GM18907 (cell line): ENCODE measurements around the gene STXBP1.

Source experiments
- ATAC-seq: cut with Tn5 transposase; IDR thresholded peaks from one replicate; pipeline ENCODE4 v1.9.1; 2021; ENCODE audit warnings: mild to moderate bottlenecking, moderate library complexity; ENCODE audit not compliant: unreplicated experiment

STXBP1 gene

DNA sequence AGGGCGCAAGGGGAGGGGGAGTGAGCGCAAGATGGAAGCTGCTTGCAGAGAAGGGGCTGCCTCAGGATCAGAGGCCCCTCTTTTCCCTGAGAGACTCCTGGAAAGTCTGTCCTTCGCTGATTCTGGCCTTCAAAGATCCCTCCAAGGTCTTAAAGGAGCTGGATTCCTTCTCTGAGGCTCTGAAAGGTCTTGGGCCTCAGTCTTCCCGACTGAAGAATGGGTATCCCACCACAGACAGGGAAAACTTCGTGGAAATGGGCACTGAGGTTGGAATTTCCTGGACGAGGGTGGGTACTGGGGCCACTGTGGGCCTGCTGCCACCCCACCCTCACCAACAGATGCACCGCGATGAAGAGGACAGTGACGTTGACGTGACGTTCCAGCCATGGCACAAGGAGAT is 100.3 kb downstream of the STXBP1 start:
- no peak for ATAC-seq

DNA sequence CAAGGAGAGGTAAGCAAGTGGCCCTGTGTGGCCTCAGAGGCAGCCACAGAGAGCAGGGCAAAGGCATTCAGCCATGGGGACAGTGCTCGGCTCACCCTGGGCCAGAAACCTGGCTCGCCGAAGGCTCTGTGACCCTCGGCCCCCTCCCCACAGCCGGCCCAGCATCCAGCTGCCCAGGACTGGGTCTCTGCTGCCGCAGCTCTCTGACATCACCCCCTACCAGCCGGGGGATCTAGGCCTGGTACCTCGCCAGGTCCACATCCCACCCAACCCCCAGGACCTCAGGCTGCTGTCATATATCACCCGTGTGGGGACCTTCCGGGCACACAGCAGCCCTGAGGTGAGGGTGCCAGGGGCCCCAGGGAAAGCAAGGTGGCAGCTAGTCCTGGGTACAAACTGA is 100.8 kb downstream of the STXBP1 start:
- ATAC-seq: no peak

DNA sequence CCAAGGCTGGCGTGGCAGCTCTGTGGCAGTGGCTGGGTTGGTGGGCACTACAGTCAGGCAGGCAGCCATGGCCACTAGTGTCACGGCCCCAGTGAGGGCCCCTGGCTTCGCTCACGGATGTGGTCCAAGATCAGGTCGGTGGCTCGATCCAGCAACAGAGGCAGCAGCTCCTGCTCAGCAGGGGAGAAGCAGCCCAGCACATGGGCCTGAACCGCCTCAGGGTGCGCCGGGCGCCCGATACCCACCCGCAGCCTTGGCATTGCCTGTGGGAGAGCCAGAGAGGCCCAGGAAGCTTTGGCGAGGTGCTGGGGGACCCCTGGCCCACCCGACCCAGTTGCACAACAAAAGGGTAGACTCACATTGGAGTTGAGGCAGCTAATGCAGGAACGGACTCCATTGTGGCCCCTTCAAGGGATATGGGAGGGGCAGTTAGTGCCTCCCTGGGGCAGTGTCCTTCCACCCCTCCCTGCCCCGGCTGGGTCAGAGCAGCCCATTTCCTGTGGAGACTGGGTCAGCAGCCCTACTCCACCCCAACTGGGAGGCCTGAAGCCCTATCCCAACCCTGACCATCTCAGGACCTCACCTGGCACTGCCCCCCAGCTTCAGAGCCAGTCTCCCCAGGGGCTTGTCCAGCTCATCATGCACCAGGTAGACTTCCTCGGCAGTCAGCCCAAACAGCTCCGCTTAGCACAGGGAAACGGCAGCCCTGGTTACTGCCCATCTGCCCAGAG is 102.1 kb downstream of the STXBP1 start:
- no peak for ATAC-seq

DNA sequence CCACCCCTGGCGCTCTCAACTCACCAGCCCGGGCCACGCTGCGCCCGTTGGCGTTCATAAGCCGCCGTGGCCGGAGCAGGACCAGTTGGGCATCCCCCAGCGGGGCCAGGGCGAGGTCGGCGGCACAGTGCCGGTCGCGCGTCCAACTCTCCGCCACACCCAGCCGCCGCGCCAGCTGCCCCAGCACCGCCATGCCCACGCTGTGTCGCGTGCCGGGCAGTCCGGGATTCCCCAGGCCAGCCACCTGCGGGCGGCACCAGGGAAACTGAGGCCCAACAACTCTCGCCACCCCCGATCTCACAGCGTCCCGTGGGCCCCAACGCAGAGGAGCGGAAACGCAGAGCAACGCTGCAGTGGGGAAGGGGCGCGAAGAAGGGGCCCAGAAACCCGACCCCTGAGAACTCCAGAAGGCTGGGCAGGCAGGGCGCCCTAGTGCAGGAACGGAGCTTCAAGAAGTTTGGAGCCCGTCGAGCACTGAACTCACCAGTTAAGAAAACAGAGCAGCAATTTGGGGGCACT is 102.9 kb downstream of the STXBP1 start:
- peak; percentile 4 for ATAC-seq

DNA sequence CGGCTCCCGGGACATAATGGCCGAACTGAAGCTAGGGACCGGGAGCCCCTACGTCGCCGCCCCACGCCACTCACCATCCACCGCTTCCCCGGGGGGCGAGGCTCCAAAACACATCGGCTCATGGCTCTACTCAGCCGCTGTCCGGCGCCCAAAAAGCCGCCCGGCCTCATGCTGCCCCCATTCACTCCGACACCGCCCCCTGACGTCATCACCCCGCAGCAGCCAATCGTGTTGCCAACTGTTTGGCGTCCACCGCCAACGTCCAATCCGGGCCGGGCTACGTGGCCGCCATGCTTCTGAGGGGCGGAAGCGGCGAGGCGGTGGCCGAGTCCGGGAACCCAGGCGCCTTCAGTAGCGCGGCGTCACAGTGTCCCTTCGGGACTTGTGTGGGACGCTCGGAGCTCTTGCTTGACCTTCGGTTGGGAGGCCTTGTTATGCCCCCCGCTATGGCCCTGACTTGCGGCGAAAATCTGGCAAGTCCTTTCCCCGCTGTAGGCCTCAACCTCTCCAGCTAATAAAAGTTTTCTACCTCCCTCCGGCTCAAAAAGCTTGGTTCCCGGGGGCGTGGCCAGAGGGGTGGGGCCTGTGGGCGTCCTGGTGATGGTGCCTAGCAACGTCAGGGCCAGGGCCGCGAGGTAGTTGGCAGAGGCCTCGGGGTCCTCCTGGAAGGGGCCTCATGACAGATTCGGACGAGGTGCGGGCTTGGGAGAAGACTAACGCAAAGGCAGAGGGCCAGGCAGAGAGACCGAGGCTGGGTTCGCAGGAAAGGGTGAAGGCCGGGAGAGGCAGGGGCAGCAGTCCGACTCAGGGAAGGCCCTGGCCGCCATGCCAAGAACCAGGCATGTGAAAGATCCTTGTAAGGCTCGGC is 103.6 kb downstream of the STXBP1 start, which contains the start of the genes PTRH1 and TTC16:
PTRH1 (minus strand) TSS at position 194 of the 868 bp plus-strand sequence; CDS start at position 170, 24 bp downstream.
TTC16 (plus strand) TSS at position 610 of the 868 bp plus-strand sequence; CDS start at position 677, 67 bp downstream.
- peak; percentile 87 for ATAC-seq

DNA sequence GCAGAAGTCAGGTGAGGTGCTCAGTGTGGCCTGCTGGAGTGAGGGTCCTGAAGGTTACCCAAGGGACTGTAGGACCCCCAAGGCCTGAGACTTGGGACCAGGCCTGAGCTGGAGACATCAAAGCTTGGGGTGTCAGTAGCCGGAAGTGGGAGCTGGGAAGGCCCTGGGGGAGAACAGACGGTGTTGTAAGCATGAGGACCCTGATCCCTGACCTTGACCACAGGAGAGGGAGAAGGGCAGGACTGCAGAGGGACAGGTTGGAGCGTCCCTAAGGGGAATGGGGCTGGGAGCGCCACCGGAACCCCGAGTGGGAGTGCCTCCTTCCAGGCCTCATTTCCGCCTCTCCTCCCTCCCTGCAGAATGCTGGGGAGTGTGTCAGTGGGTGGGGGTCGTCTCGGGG is 104.3 kb downstream of the STXBP1 start:
- no peak for ATAC-seq

DNA sequence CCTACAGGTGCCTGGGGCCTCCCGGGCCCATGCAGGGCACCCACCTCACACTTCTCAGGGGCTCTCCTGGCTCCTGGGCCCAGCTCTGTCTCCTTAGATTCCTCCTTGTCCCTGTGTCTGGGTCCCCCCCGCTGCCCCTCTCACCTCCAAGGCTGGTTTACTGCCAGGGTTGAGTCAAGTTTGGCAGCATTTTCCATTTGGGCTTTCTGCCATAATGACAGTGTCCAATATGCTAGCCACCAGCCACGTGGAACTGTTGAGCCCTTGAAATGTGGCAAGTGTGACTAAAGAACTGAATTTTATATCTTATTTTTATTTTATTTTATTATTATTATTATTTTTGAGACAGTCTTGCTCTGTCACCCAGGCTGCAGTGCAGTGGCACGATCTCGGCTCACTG is 105.7 kb downstream of the STXBP1 start:
- ATAC-seq: no peak

DNA sequence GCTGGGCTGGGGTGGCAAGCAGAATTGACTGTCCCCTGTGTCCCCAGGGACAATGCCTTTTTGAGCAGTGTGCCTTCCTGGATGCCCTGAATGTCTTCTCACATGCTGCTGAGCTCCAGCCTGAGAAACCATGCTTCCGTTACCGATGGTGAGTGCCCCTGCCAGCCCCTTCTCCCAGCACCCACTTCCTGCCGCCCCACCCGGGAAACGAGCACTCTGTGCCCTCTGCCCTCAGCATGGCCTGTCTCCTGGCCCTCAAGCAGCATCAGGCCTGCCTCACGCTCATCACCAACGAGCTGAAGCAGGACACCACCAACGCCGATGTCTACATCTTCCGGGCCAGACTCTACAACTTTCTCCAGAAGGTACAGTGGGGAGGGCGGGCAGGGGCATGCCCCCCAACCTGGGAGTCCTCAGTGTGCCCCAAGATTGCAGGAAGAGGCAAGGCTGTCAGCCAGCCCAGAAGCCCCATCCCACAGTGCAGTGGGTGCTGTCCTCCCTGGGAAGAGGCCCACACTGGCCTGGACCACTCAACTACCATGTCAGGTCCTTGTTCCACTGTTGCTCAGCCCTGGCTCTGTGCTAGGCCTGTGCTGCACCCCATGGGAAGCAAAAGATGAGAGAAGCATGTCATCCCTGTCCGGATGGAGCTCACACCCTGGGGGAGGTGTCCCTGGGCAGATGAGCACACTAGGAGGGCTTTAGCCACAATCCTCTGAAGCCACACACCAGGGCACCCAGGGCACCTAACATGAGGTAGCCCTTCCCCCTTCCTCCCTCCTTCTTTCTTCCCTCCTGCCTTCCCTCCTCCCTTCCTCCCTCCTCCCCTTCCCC is 108.2 kb downstream of the STXBP1 start:
- no peak for ATAC-seq

DNA sequence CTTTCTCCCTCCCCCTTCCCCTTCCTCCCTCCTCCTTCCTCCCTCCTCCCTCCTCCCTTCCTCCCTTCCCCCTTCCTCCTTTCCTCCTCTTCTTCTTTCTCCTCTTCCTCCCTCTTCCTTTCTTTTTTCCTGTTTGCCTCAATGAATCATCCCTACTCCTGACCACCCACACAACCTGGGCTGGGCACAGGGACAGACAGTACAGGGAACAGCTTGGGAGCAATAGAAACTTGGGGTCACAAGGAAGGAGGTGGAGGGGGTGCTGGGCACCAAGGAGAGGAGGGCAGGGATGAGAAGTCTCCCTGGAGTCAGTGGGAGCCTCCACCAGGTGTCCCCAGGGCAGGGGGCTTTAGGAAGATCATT is 108.8 kb downstream of the STXBP1 start:
- ATAC-seq: no peak

DNA sequence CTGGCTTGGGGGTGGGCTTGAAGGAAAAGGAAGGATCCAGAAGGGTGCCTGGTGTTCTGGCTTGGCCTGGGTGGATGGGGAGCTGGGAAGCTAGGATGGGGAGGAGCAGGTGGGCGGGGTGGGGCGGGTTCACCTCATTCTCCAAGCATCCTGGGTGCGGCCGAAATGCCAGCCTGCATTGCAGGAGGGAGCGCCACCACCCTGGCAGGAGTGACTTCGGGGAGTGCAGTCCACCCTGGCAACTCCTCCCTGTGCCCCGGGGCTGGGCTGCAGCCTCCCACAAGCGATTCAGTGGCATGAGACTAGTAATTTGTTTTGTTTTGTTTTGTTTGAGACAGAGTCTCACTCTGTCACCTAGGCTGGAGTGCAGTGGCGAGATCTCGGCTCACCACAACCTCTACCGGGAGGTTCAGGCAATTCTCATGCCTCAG is 109.3 kb downstream of the STXBP1 start:
- ATAC-seq: no peak

DNA sequence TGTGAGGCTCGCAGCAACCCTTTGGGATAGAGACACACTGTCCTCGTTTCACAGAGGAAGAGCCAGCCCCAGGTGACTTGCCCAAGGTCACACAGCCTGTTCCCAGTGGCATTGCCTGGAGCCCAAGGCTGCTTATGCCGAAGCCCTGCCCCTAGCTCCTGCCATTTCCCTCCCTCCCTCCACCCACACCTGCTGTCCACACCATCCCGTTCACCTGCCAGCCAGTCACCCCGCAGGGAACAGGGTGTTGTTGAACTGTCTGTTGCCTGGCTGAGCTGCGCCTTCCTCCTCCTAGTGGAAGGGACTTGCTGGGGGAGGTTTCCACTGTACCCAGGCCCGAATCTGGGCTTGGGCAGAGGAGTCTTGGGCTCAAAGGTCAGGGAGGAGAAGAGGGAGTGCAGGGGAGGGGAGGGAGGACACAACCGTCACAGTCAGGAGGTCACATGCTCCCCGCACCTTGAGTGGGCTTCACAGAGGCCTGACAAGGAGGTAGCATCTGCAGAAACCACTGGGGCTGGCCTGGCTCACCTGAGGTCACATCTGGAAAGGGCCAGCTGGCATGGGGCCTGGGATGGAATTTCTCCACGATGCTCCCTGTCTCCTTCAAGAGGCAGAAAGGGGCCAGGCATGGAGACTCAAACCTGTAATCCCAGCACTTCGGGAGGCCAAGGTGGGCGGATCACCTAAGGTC is 110.1 kb downstream of the STXBP1 start:
- ATAC-seq: no peak

DNA sequence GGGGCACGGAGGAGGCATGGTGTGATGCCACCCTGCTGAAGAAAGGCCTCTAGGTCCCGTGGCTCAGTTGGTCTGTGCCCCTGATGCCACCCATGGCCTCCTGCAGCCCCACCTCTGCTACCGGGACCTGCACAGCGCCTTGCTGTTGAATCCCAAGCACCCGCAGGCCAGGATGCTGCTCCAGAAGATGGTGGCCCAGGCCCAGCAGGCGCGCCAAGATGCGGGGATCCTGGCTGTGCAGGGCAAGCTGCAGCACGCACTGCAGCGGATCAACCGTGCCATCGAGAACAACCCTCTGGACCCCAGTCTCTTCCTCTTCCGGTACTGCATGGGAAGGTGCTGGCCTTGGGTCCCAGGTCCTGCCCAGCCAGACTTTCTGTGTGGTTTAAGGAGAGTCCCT is 110.9 kb downstream of the STXBP1 start:
- no peak for ATAC-seq

DNA sequence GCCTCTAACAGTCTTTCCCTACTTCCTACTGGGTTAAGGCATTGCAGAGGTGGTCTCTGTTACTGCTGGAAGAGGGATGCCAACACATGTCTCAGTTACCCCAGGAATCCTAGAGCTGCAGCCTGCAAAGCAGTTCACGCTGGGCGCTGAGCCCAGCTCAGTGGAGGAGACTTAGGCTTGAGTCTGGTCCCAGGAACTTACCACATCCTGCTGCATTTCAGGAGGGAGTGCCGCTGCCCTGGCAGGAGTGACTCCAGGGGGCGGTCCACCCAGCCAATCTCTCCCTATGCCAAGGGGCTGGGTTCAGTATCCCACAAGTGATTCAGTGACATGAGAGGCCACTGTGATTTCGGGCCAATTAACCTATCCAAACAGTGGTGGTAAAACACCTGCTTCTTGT is 111.4 kb downstream of the STXBP1 start:
- ATAC-seq: no peak

DNA sequence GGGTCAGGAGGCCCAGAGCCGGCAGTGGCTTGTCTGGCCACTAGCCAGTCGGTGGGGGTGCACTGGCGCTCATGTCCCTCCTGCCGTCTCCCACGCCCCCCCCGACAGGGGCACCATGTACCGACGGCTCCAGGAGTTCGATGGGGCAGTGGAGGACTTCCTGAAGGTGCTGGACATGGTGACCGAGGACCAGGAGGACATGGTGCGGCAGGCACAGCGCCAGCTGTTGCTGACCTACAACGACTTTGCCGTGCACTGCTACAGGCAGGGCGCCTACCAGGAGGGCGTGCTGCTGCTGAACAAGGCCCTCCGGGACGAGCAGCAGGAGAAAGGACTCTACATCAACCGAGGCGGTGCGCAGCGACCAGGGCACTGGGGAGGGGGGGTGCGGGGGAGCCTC is 111.9 kb downstream of the STXBP1 start:
- ATAC-seq: no peak

DNA sequence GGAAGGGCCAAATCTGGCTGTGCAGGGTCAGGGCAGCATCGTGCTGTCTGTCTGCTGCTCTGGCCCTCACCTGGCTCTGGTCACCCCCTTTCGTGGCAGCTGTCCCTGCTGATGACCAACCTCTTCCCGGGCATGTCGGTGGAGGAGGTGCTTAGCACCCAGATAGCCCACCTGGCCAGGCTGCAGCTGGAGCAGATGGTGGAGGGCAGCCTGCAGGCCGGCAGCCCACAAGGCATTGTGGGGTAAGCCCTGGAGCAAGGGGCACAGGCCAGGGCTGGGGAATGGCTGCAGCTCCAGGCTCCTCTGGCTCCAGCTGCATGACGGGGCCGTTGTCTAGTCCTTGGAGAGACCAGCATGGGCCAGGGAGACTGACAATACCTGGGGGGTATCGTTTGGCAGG is 114.8 kb downstream of the STXBP1 start:
- no peak for ATAC-seq

DNA sequence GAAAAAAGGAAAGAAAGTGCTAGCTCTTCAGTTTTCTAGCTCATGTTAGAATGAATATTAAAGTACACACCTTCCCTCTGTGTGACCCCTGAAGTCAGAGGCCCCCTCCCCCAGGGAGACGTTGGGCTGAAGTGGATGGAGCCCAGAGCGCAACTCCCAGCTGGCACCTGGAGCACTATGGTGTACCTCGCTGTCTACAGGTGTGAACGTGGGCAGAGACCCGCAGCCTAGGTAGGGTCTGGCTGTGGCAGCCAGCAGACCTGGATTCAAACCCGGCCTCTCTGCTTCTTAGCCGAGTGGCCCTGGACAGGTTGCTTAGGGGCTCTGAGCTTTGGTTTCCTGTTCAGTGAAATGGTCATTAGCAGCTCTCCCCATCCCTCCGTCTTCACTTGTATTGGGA is 116.7 kb downstream of the STXBP1 start:
- ATAC-seq: no peak

DNA sequence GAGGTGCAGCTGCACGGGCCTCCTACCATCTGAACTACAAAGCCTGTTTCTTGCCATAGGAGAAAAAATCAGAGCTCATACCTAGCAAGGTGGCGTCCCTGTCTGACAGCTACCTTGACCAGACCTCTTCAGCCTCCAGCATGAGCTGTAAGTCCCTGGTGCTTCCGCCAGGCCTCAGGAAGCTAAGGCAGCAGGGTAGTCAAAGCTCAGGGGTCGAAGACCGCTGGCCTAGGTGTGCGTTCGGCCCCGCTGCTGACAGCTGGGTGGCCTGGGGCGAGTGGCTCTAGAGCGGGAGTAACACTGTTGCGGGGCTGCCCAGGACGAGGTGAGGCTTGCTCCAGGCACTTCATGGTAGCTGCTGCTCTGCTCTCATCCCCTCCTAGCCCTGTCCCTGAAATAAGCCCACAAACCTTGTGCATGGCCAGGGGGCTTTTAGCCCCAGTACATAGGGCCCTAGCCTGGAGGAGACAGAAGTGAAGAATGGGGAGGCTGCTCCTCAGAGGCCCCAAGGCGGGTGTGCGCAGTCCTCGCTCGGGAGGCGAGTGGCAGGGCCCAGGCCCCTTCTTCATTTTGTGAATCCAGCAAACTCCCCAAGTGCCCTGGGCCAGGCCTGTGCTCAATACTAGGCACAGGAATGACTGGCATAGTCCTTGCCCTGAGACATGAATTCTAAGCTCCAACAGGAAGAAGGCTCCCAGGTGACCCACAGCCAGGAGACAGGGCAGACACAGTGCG is 117.6 kb downstream of the STXBP1 start:
- no peak for ATAC-seq

DNA sequence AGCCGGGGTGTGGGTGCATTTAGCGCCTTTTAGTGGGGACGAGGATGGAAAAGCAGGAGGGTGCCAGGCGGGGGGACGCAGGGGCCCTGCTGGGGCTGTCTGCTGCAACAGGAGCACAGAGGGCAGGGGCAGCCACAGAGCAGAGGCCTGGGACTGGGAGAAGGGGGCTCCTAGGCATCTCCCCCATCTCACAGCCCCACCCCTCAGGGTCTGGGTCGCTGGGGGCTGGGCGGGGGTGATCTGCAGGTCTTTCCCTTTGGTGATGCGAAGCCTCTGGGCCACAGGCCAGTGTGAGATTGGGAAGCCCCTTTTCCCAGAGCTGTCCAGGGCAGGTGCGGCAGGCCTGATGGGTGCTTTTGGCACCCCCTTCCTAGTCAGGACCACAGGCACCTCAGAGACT is 118.2 kb downstream of the STXBP1 start:
- no peak for ATAC-seq

DNA sequence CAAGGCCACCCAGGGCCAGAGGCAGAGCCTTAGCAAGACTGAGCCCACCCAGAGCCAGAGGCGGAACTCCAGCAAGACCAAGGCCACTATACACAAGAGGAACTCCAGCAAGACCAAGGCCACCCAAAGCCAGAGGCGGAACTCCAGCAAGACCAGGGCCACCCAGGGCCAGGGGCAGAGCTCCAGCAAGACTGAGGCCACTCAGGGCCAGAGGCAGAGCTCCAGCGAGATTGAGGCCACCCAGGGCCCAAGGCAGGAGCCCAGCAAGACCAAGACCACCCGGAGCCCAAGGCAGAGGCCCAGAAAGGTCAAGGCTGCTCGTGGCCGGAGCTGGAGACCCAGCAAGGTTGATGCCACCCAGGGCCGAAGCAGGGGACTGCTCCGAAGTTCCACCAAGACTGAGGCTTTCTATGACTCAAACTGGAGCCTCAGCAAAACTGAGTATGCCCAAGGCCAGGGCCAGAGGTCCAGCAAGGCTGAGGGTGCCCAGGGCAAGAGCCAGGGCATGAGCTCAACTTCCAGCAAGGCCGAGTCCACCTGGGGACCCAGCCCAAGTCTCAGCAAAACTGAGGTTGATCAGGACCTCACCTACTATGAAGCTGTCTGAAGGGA is 118.8 kb downstream of the STXBP1 start:
- no peak for ATAC-seq
